Measurements from ENCODE around the gene CRABP2. TPM values are rescaled to one million over a fixed set of nuclear protein-coding genes. Genes with fewer than 3 reads are reported as not detected.

CRABP2 gene
- total and polyA plus RNA-seq, 2 of the 13 experiments (the other 11 are each of a cell fraction or from before 2014, with no cell fraction given): 0.40 to 0.60 TPM

DNA sequence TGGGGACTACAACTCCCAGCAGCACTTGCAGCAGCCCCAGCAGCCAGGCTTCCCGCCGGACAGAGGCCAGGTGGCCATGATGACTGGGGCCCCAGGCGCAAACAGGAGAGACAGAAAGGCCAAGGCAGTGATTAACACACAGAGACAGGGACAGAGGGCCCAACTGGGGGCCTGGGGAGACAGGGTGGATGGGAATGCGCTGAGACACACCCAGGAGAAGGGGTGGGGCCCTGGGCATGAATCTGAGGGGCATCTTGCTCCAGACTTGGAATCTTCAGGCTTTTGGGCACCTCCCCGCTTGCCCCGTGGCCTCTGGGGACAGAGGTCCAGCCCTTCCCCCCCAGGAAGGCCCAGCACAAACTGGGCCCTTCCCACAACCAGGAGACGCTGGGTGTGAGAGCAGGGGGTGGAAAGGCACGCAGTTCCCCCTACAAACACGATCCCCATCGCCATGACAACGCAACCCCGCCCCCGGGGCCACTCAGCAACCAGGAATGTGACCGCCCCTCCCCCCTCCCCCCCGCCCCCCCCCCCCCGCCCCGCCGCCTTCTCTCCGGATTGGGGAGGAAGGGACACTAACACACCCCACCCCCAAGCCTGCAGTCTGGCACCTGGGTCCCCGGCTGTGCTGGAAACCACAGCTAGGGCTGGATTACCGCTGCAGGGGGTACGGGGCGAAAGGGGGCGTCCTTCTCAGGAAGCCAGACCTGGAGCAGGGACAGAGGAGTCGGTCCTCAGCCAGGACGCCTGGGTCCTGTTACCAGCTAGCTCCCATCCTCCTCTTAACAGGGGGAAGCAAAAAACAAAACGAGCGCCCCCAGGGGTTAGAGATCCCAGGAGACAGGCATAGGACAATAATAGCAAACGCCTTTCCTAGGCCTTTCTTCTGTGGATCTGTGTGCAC, 41.6 kb upstream of the CRABP2 start (continued):
- no peak for TF ChIP-seq ZNF598 (CRISPR knock-in tag; IDR thresholded peaks at IDR 0.05; ENCODE audit: borderline replicate concordance)
- no peak for TF ChIP-seq RFXANK (CRISPR knock-in tag; IDR thresholded peaks at IDR 0.05)
- TF ChIP-seq ZFP36L1 (CRISPR knock-in tag; IDR thresholded peaks at IDR 0.05): no peak
- TF ChIP-seq TARDBP (CRISPR knock-in tag; IDR thresholded peaks at IDR 0.05): no peak
- no peak for TF ChIP-seq ZNF75D (CRISPR knock-in tag; IDR thresholded peaks at IDR 0.05; ENCODE audit: borderline replicate concordance)
- no peak for TF ChIP-seq TEAD2 (CRISPR knock-in tag; IDR thresholded peaks at IDR 0.05)
- no peak for TF ChIP-seq PCBP2 (optimal IDR thresholded peaks at IDR 0.05; ENCODE audit: low read depth, low read length, poor library complexity, severe bottlenecking)
- TF ChIP-seq PAF1 (CRISPR knock-in tag; IDR thresholded peaks at IDR 0.05): 0 out of 2 replicates have a peak, but pooled peaks have one; percentile 46
- no peak for TF ChIP-seq MTA3 (CRISPR knock-in tag; IDR thresholded peaks at IDR 0.05)
- peak in 1 of 2 experiments; percentile 56; a peak in 1 of 4 replicates for TF ChIP-seq NR2F1 (CRISPR knock-in tag; IDR thresholded peaks at IDR 0.05)
- no peak; the same call in 1 of the 2 replicates for TF ChIP-seq E2F5 (CRISPR knock-in tag; conservative IDR thresholded peaks at IDR 0.05)
- no peak for TF ChIP-seq PBX3 (CRISPR knock-in tag; IDR thresholded peaks at IDR 0.05; ENCODE audit: borderline replicate concordance)
- TF ChIP-seq ZNF619 (CRISPR knock-in tag; IDR thresholded peaks at IDR 0.05): no peak
- TF ChIP-seq ZC3H13 (CRISPR knock-in tag; IDR thresholded peaks at IDR 0.05): no peak
- TF ChIP-seq, protein P1, sequence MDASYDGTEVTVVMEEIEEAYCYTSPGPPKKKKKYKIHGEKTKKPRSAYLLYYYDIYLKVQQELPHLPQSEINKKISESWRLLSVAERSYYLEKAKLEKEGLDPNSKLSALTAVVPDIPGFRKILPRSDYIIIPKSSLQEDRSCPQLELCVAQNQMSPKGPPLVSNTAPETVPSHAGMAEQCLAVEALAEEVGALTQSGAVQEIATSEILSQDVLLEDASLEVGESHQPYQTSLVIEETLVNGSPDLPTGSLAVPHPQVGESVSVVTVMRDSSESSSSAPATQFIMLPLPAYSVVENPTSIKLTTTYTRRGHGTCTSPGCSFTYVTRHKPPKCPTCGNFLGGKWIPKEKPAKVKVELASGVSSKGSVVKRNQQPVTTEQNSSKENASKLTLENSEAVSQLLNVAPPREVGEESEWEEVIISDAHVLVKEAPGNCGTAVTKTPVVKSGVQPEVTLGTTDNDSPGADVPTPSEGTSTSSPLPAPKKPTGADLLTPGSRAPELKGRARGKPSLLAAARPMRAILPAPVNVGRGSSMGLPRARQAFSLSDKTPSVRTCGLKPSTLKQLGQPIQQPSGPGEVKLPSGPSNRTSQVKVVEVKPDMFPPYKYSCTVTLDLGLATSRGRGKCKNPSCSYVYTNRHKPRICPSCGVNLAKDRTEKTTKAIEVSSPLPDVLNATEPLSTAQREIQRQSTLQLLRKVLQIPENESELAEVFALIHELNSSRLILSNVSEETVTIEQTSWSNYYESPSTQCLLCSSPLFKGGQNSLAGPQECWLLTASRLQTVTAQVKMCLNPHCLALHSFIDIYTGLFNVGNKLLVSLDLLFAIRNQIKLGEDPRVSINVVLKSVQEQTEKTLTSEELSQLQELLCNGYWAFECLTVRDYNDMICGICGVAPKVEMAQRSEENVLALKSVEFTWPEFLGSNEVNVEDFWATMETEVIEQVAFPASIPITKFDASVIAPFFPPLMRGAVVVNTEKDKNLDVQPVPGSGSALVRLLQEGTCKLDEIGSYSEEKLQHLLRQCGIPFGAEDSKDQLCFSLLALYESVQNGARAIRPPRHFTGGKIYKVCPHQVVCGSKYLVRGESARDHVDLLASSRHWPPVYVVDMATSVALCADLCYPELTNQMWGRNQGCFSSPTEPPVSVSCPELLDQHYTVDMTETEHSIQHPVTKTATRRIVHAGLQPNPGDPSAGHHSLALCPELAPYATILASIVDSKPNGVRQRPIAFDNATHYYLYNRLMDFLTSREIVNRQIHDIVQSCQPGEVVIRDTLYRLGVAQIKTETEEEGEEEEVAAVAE (CRISPR knock-in tag; IDR thresholded peaks at IDR 0.05; ENCODE audit: borderline replicate concordance): no peak
- TF ChIP-seq ZNF816 (CRISPR knock-in tag; IDR thresholded peaks at IDR 0.05; ENCODE audit: borderline replicate concordance): no peak
- TF ChIP-seq SNAPC5 (CRISPR knock-in tag; IDR thresholded peaks at IDR 0.05; ENCODE audit: borderline replicate concordance): no peak
- TF ChIP-seq CHD2 (IDR thresholded peaks at IDR 0.05; ENCODE audit: low read depth, low read length): no peak
- TF ChIP-seq, protein P2, sequence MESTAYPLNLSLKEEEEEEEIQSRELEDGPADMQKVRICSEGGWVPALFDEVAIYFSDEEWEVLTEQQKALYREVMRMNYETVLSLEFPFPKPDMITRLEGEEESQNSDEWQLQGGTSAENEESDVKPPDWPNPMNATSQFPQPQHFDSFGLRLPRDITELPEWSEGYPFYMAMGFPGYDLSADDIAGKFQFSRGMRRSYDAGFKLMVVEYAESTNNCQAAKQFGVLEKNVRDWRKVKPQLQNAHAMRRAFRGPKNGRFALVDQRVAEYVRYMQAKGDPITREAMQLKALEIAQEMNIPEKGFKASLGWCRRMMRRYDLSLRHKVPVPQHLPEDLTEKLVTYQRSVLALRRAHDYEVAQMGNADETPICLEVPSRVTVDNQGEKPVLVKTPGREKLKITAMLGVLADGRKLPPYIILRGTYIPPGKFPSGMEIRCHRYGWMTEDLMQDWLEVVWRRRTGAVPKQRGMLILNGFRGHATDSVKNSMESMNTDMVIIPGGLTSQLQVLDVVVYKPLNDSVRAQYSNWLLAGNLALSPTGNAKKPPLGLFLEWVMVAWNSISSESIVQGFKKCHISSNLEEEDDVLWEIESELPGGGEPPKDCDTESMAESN (CRISPR knock-in tag; conservative IDR thresholded peaks at IDR 0.05): no peak
- peak; percentile 51; the same call in 1 of the 2 replicates for TF ChIP-seq MED1 (CRISPR knock-in tag; IDR thresholded peaks at IDR 0.05)
- TF ChIP-seq ZFP82 (CRISPR knock-in tag; IDR thresholded peaks at IDR 0.05; ENCODE audit: borderline replicate concordance): no peak
